GM12878 (cell line): Measurements from ENCODE around the gene HOXB6. TPM values are rescaled to one million over a fixed set of nuclear protein-coding genes. Genes with fewer than 3 reads are reported as not detected.

Experiments used
- ATAC-seq: fragments of 200-7000 bp; cut with Tn5 transposase; 3 replicates; pipeline ENCODE4 v1.9.1; 2020; ENCODE audit warnings: mild to moderate bottlenecking, moderate library complexity
- BruUV-seq: library from RNA; stranded (reverse); fragments of 400-500 nt; replicated peaks from 2 replicates; lab custom pipeline; 2021; lab: Mats Ljungman, UMichigan
- CTCF ChIA-PET: fragments of 300-600 bp; sonication (Branson Sonifier 250); formaldehyde crosslinking; extraction: SDS; loops from one replicate; lab custom pipeline; 2021; ENCODE audit warnings: inconsistent platforms; lab: Yijun Ruan, JAX
- POLR2A ChIA-PET: fragments of 350-600 bp; formaldehyde crosslinking; extraction: SDS; loops from one replicate; lab custom pipeline; 2021; ENCODE audit warnings: inconsistent platforms; lab: Charles Lee
- RAD21 ChIA-PET: fragments of 300-600 bp; sonication (Branson Sonifier 250); formaldehyde crosslinking; loops from one replicate; lab custom pipeline; 2023; ENCODE audit warnings: antibody characterized with exemption; ENCODE audit not compliant: unreplicated experiment; lab: Charles Lee
- SMC1A ChIA-PET: fragments of 300-600 bp; sonication (Branson Sonifier 250); formaldehyde crosslinking; loops from one replicate; lab custom pipeline; 2023; ENCODE audit not compliant: unreplicated experiment, uncharacterized antibody; lab: Charles Lee
- DNase-seq: peaks from one replicate; pipeline ENCODE4 v3.0.0-alpha.2; 2011; ENCODE audit warnings: low read depth, low spot score
- FAIRE-seq: peaks from 3 replicates; lab custom pipeline; 2011; peaks lifted over from hg19 to GRCh38; lab: Jason Lieb, UNC
- H2AFZ ChIP-seq: 2 replicates; pipeline ENCODE4 v1.6.0; 2011; ENCODE audit warnings: low read depth, low read length, control low read depth; ENCODE audit not compliant: control insufficient read depth
- H3K27ac ChIP-seq: 2 replicates; pipeline ENCODE4 v1.5.1; 2011; ENCODE audit warnings: control low read depth; ENCODE audit not compliant: control insufficient read depth, insufficient read depth
- H3K27me3 ChIP-seq, 2 experiments: replicated peaks in 1 of 2; 2 replicates each; pipeline versions ENCODE4 v1.6.0 to v1.6.1; 2011; ENCODE audit warnings: low read length in 1 of 2; ENCODE audit not compliant: control insufficient read depth in 2 of 2, insufficient read depth in 2 of 2
- H3K36me3 ChIP-seq, 2 experiments: 2 replicates each; pipeline ENCODE4 v1.5.1; 2011; ENCODE audit warnings: low read length in 1 of 2; ENCODE audit not compliant: control insufficient read depth in 2 of 2, insufficient read depth in 2 of 2
- H3K4me1 ChIP-seq: 2 replicates; pipeline ENCODE4 v1.6.1; 2011; ENCODE audit warnings: mild to moderate bottlenecking, low read length, moderate library complexity, mixed read lengths; ENCODE audit not compliant: control insufficient read depth, insufficient read depth
- H3K4me2 ChIP-seq: 2 replicates; pipeline ENCODE4 v1.6.0; 2011; ENCODE audit warnings: control low read depth; ENCODE audit not compliant: control insufficient read depth, insufficient read depth
- H3K4me3 ChIP-seq: fragments of 200-600 bp; sonication (generic); 2 replicates; pipeline ENCODE4 v1.5.1; 2016
- H3K79me2 ChIP-seq: 2 replicates; pipeline ENCODE4 v1.6.0; 2011; ENCODE audit warnings: low read length; ENCODE audit not compliant: control insufficient read depth, insufficient read depth
- H3K9ac ChIP-seq: 2 replicates; pipeline ENCODE4 v1.8.0; 2011; ENCODE audit warnings: low read length, control low read depth, mixed read lengths; ENCODE audit not compliant: control insufficient read depth, insufficient read depth
- H3K9me3 ChIP-seq: replicated peaks from 3 replicates; pipeline ENCODE4 v1.5.1; 2011; ENCODE audit warnings: mild to moderate bottlenecking, low read length; ENCODE audit not compliant: control insufficient read depth, insufficient read depth
- H4K20me1 ChIP-seq: 2 replicates; pipeline ENCODE4 v1.6.0; 2011; ENCODE audit not compliant: control insufficient read depth, insufficient read depth
- BHLHE40 ChIP-seq, 2 experiments: fragments of 450-650 bp in 1 of 2; IDR thresholded peaks; 2 replicates each; pipeline ENCODE4 v1.6.1; 2011 to 2017; ENCODE audit warnings: low read depth in 2 of 2, borderline replicate concordance in 1 of 2, improper control_type of control experiment in 1 of 2, low read length in 1 of 2, mild to moderate bottlenecking in 1 of 2
- CREB1 ChIP-seq: IDR thresholded peaks from 2 replicates; pipeline ENCODE4 v1.6.1; 2012; ENCODE audit warnings: low read depth, mild to moderate bottlenecking, inconsistent platforms
- EGR1 ChIP-seq, 2 experiments: IDR thresholded peaks; 1 replicate in 1 of 2; 2 replicates in 1 of 2; pipeline ENCODE4 v1.6.1; 2011 to 2012; ENCODE audit warnings: low read depth in 2 of 2, low read length in 2 of 2, borderline replicate concordance in 1 of 2, mild to moderate bottlenecking in 1 of 2, moderate library complexity in 1 of 2
- RUNX3 ChIP-seq: IDR thresholded peaks from 2 replicates; pipeline ENCODE4 v1.6.1; 2012; ENCODE audit warnings: low read length, inconsistent platforms
- SIN3A ChIP-seq: IDR thresholded peaks from 2 replicates; pipeline ENCODE4 v1.6.1; 2012; ENCODE audit warnings: low read depth, low read length, improper control_type of control experiment
- SP1 ChIP-seq: IDR thresholded peaks from one replicate; pipeline ENCODE4 v1.6.1; 2011; ENCODE audit warnings: low read depth, low read length
- TAF1 ChIP-seq: IDR thresholded peaks from 2 replicates; pipeline ENCODE4 v1.6.1; 2011; ENCODE audit warnings: mild to moderate bottlenecking, low read depth, low read length, borderline replicate concordance
- USF1 ChIP-seq: IDR thresholded peaks from 2 replicates; pipeline ENCODE4 v1.6.1; 2011; ENCODE audit warnings: borderline replicate concordance, low read depth, mild to moderate bottlenecking, moderate library complexity, mixed read lengths, low read length; ENCODE audit not compliant: insufficient read depth; ENCODE audit errors: extremely low read length
- WGBS: methylation state at CpG from one replicate; pipeline ENCODE4 v1.1.6; 2016; ENCODE audit warnings: low lambda C conversion rate; ENCODE audit not compliant: insufficient replicate concordance, insufficient coverage; ENCODE audit errors: missing lambda C conversion rate; 5-methylcytosine and 5-hydroxymethylcytosine counted together
- in situ Hi-C: fragments of 300-500 bp; cut with MboI; formaldehyde crosslinking; loops from 9 replicates; pipeline ENCODE4 v1.14.3; 2018; ENCODE audit warnings: mixed read lengths
- intact Hi-C: fragments of 100-400 bp; cut with micrococcal nuclease; formaldehyde crosslinking; loops from one replicate; pipeline ENCODE4 v1.14.2; 2022; ENCODE audit not compliant: unreplicated experiment
- polyA plus RNA-seq, 11 experiments: library from polyadenylated mRNA; depleted of rRNA in 4 of 11; unstranded in 6 of 11; stranded (reverse) in 5 of 11; fragments of >200 nt; fragmentation: Nextera tagmentation in 4 of 11; fragmentation: Illumina TruSeq in 1 of 11; extraction: Ambion mirVana in 4 of 11; extraction: Trizol in 1 of 11; gene quantifications; 1 replicate in 1 of 11; 2 replicates in 10 of 11; pipeline versions ENCODE4 v1.2.1 to v1.2.3, GENCODE V29; 2011 to 2016; ENCODE audit warnings: inconsistent platforms in 2 of 11, missing spikeins in 2 of 11, low read depth in 1 of 11
- total RNA-seq, 4 experiments: library from RNA; depleted of rRNA in 3 of 4; stranded (reverse); fragments of >200 nt in 3 of 4; fragmentation: Illumina TruSeq in 1 of 4; extraction: Trizol in 1 of 4; gene quantifications; 2 replicates each; pipeline versions ENCODE4 v1.2.1 to v1.2.3, GENCODE V29; 2013 to 2021

The HOXB6 gene
- total and polyA plus RNA-seq, 10 of the 15 experiments (the other 5 are each of a cell fraction or from before 2014, with no cell fraction given) = 0.04 to 0.51 (median 0.09) TPM; not detected in 2

- 0 out of 2 replicates have a peak, but pooled peaks have one; percentile 21 for TF ChIP-seq CREB1
- TF ChIP-seq TAF1 = peak; percentile 56; the same call in 1 of the 2 replicates
- peak; percentile 8 for TF ChIP-seq SP1
- TF ChIP-seq RUNX3 = peak; percentile 12; the same call in 1 of the 2 replicates
Observed at GRCh38 chr17:48577946-48578615, 26.7 kb downstream of the HOXB6 start, which contains the start of gene HOXB4 (continued).

- DNase-seq (no peak), ATAC-seq (peak; percentile 6), FAIRE-seq (no peak)
- 2% methylated on average over 19 of the region's 19 CpGs for WGBS
- H3K79me2 ChIP-seq = peaks cover 7% of the 10 kb centered on the region
- POLR2A ChIA-PET = interaction anchor here (0.6 to 1.0 kb wide), 4 partner anchors 55 to 530 kb away, joined by 3 to 5 read pairs (median 3); partner anchors contain the start of gene NFE2L1
- peaks cover 21% of the 10 kb centered on the region for H3K4me1 ChIP-seq
- CTCF ChIA-PET = interaction anchor here (1.0 to 2.3 kb wide), 2 partner anchors 85 to 314 kb away, joined by 4 to 10 read pairs; no protein-coding TSS in a partner anchor
- H3K9ac ChIP-seq = peak overlapping the region; percentile 77
- in situ Hi-C loops (no loop called here), intact Hi-C loops (no loop called here)
- peak overlapping the region; percentile 73 for H3K4me3 ChIP-seq
- H3K27me3 ChIP-seq = no peaks in the 10 kb centered on the region
- H3K36me3 ChIP-seq = no peaks in the 10 kb centered on the region
- no peaks in the 10 kb centered on the region for H4K20me1 ChIP-seq
- H3K9me3 ChIP-seq = no peaks in the 10 kb centered on the region
- SMC1A ChIA-PET = interaction anchor here (1.1 to 2.7 kb wide), 4 partner anchors 31 to 225 kb away, joined by 3 to 6 read pairs (median 6); no protein-coding TSS in a partner anchor
- H3K27ac ChIP-seq = peak overlapping the region; percentile 57; the same call in 1 of the 2 replicates
- RAD21 ChIA-PET = interaction anchor here (0.7 to 2.3 kb wide), 7 partner anchors 16 to 241 kb away, joined by 3 to 8 read pairs (median 4); no protein-coding TSS in a partner anchor
- peak overlapping the region; percentile 66 for H2AFZ ChIP-seq
- TF ChIP-seq USF1 (peak; percentile 27), BHLHE40 (IDR thresholded peaks at IDR 0.05; ENCODE audit: borderline replicate concordance in 1 of 2, low read depth in 2 of 2, low read length in 1 of 2) (peak; percentile 81 to 92), SIN3A (no peak), EGR1 (IDR thresholded peaks at IDR 0.05; ENCODE audit: borderline replicate concordance in 1 of 2, low read depth in 2 of 2, low read length in 2 of 2) (peak in 1 of 2 experiments; percentile 54; a peak in 2 of 3 replicates)
- peak overlapping the region; percentile 92 for H3K4me2 ChIP-seq
- no TSS peak for BruUV-seq
Observed at GRCh38 chr17:48577330-48577945, 27.3 kb downstream of the HOXB6 start.
